GM10847 (cell line): ENCODE measurements around the gene EBF3.

Experiments
- POLR2A ChIP-seq: IDR thresholded peaks from 2 replicates; pipeline ENCODE4 v1.6.1; 2011; ENCODE audit not compliant: insufficient read length; ENCODE audit errors: extremely low read depth

Gene EBF3

GRCh38 chr10:129933456-129934092 lies 30.5 kb downstream of the EBF3 start:
- no peak for TF ChIP-seq POLR2A

- TF ChIP-seq POLR2A, result no peak
Observed at GRCh38 chr10:129932751-129933433, 31.2 kb downstream of the EBF3 start.

GRCh38 chr10:129932182-129932581 lies 31.9 kb downstream of the EBF3 start:
- no peak for TF ChIP-seq POLR2A

- TF ChIP-seq POLR2A, result no peak
Observed at GRCh38 chr10:129929343-129930292, 34.5 kb downstream of the EBF3 start.

- no peak for TF ChIP-seq POLR2A
Observed at GRCh38 chr10:129927351-129928120, 36.5 kb downstream of the EBF3 start.

GRCh38 chr10:129926066-129927055 lies 37.7 kb downstream of the EBF3 start:
- TF ChIP-seq POLR2A, result no peak

- TF ChIP-seq POLR2A, result no peak
Observed at GRCh38 chr10:129924375-129925085, 39.5 kb downstream of the EBF3 start.

GRCh38 chr10:129922598-129923123 lies 41.4 kb downstream of the EBF3 start:
- TF ChIP-seq POLR2A, result no peak

- TF ChIP-seq POLR2A, result no peak
Observed at GRCh38 chr10:129921801-129922597, 42.1 kb downstream of the EBF3 start.

- TF ChIP-seq POLR2A, result no peak
Observed at GRCh38 chr10:129921065-129921670, 42.9 kb downstream of the EBF3 start.

- TF ChIP-seq POLR2A, result no peak
Observed at GRCh38 chr10:129919358-129919757, 44.7 kb downstream of the EBF3 start.

- TF ChIP-seq POLR2A, result no peak
Observed at GRCh38 chr10:129918836-129919235, 45.2 kb downstream of the EBF3 start.
